ENCODE data around the gene KIFC3.
A peak's percentile ranks its signal among the peaks of the same experiment; 100 is the strongest.
"Not testable (repeated sequence)": the region's sequence is repeated elsewhere in the genome, so short reads cannot be mapped to it uniquely, and the experiment has no call there.

KIFC3 gene

GRCh38 chr16:57815987-57816745 is 13.9 kb upstream of the KIFC3 start:
- DNase-seq (ENCODE audit: low read depth, low spot score), result peak; percentile 94
- in situ Hi-C loops (cut with HindIII; ENCODE audit: low sequenced_read_pairs), result no loop called here
- no peak overlapping the region for H3K4me3 ChIP-seq (ENCODE audit: low read depth, low read length)

GRCh38 chr16:57814896-57815295 is 12.6 kb upstream of the KIFC3 start:
- no peak overlapping the region for H3K4me3 ChIP-seq (ENCODE audit: low read depth, low read length)
- in situ Hi-C loops (cut with HindIII; ENCODE audit: low sequenced_read_pairs), result no loop called here
- DNase-seq (ENCODE audit: low read depth, low spot score), result no peak
- TF ChIP-seq CTCF (IDR thresholded peaks at IDR 0.05; ENCODE audit: low read depth, low read length), result no peak

More at GRCh38 chr16:57815987-57816745, 13.9 kb upstream of the KIFC3 start:
- TF ChIP-seq CTCF (IDR thresholded peaks at IDR 0.05; ENCODE audit: low read depth, low read length), result no peak

- no peak for TF ChIP-seq CTCF (IDR thresholded peaks at IDR 0.05; ENCODE audit: low read depth, low read length)
- no peak for DNase-seq (ENCODE audit: low read depth, low spot score)
- H3K4me3 ChIP-seq (ENCODE audit: low read depth, low read length), result no peak overlapping the region
- in situ Hi-C loops (cut with HindIII; ENCODE audit: low sequenced_read_pairs), result no loop called here
These were observed 11.2 kb upstream of the KIFC3 start for GRCh38 chr16:57813466-57813865.

GRCh38 chr16:57811340-57811739 is 9.0 kb upstream of the KIFC3 start:
- in situ Hi-C loops (cut with HindIII; ENCODE audit: low sequenced_read_pairs); H3K4me3 ChIP-seq (ENCODE audit: low read depth, low read length); DNase-seq (ENCODE audit: low read depth, low spot score): not testable (repeated sequence)

- peak; percentile 67 for DNase-seq (ENCODE audit: low read depth, low spot score)
- no peak for TF ChIP-seq CTCF (IDR thresholded peaks at IDR 0.05; ENCODE audit: low read depth, low read length)
- no peak overlapping the region for H3K4me3 ChIP-seq (ENCODE audit: low read depth, low read length)
- in situ Hi-C loops (cut with HindIII; ENCODE audit: low sequenced_read_pairs), result no loop called here
These were observed 8.1 kb upstream of the KIFC3 start for GRCh38 chr16:57810197-57811031.

- no peak for TF ChIP-seq CTCF (IDR thresholded peaks at IDR 0.05; ENCODE audit: low read depth, low read length)
- no peak overlapping the region for H3K4me3 ChIP-seq (ENCODE audit: low read depth, low read length)
- in situ Hi-C loops (cut with HindIII; ENCODE audit: low sequenced_read_pairs), result no loop called here
- DNase-seq (ENCODE audit: low read depth, low spot score), result no peak
These were observed 7.2 kb upstream of the KIFC3 start for GRCh38 chr16:57809276-57810196.
